ENCODE data around the gene RIPK1.

RIPK1 gene

DNA sequence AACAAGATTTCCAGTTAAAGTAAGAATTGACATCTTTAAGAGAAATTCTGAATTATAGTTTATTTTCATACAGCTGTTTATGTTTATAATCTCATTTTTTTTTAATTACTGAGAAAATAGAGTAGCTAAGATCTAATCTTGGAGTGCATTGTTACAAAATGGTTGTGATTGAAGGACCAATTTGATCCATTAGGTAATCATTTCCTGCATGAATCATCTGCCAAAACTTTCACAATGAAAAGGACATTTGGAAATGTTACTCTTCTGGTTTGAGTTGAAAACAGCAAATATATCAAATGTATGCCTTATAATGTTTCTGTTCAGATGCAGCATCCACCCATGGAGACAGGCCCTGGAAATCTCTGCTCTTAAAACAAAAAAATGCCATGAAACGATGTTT is 70.0 kb downstream of the RIPK1 start:
- H3K4me3 ChIP-seq (ENCODE audit: low read depth, low read length) = no peak overlapping the region
- TF ChIP-seq, protein P1, sequence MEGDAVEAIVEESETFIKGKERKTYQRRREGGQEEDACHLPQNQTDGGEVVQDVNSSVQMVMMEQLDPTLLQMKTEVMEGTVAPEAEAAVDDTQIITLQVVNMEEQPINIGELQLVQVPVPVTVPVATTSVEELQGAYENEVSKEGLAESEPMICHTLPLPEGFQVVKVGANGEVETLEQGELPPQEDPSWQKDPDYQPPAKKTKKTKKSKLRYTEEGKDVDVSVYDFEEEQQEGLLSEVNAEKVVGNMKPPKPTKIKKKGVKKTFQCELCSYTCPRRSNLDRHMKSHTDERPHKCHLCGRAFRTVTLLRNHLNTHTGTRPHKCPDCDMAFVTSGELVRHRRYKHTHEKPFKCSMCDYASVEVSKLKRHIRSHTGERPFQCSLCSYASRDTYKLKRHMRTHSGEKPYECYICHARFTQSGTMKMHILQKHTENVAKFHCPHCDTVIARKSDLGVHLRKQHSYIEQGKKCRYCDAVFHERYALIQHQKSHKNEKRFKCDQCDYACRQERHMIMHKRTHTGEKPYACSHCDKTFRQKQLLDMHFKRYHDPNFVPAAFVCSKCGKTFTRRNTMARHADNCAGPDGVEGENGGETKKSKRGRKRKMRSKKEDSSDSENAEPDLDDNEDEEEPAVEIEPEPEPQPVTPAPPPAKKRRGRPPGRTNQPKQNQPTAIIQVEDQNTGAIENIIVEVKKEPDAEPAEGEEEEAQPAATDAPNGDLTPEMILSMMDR (IDR thresholded peaks at IDR 0.05; ENCODE audit: insufficient read depth, low read depth, low read length, missing control alignments) = no peak
- DNase-seq (ENCODE audit: low read depth) = no peak

DNA sequence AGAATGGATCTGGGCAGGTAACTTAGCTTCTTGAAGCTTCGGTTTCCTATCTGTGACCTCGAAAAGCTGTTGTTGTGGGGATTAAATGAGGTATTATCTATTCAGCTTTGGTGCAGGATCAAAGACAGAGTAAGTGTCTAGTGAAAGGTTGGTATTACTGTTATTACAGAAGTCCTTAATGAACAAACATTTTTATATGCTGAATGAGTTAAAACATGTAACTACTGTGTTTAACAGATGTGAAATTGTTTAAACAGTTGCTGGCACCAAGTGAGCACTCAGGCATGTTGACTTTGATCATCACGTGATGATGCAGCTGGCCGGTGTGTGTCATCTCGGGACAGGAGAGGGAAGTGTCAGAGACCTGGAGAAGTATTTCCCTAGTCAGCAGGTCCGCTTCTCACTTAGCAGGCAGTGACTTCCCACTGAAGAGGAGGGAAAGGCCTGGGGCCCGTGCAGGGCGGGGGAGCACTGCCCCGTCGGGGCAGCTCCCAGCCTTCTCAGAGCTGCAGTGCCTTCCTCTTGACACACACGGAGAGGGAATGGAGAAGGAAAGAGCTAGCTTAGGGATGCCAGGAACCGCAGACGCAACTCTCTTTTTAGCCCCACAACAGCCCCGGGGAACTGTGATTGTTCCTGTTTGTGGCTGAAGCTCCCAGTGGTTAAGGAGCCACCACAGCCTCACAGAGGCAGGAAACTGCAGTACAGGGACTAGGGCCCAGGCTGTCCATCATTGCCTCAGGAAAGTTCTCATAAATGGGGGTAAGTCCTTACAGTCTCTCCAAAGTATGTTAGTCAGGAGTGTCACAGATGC is 71.0 kb downstream of the RIPK1 start:
- TF ChIP-seq, protein P1 (IDR thresholded peaks at IDR 0.05; ENCODE audit: insufficient read depth, low read depth, low read length, missing control alignments) = no peak
- DNase-seq (ENCODE audit: low read depth) = no peak
- no peak overlapping the region for H3K4me3 ChIP-seq (ENCODE audit: low read depth, low read length)

DNA sequence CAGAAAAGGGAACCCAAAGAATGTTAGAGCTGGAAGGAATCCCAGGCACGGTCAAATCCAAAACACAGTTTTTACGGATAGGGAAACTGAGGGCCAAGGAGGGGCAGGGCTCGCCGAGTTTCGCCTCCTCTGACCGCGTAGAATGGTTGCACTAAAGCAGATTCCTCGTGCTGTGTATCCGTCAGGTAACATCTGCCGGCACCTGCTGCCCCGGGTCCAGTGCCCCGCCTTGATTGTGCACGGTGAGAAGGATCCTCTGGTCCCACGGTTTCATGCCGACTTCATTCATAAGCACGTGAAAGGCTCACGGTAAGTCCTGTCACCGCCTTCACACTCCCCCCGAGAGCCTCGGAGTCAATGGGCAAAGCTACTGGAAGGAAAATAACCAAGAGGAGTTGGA is 71.9 kb downstream of the RIPK1 start:
- TF ChIP-seq, protein P1 (IDR thresholded peaks at IDR 0.05; ENCODE audit: insufficient read depth, low read depth, low read length, missing control alignments) = no peak
- H3K4me3 ChIP-seq (ENCODE audit: low read depth, low read length) = no peak overlapping the region
- DNase-seq (ENCODE audit: low read depth) = no peak

GRCh38 chr6:3142536-3142935 is 74.2 kb downstream of the RIPK1 start:
- TF ChIP-seq, protein P1 (IDR thresholded peaks at IDR 0.05; ENCODE audit: insufficient read depth, low read depth, low read length, missing control alignments) = no peak
- H3K4me3 ChIP-seq (ENCODE audit: low read depth, low read length) = no peak overlapping the region
- no peak for DNase-seq (ENCODE audit: low read depth)

DNA sequence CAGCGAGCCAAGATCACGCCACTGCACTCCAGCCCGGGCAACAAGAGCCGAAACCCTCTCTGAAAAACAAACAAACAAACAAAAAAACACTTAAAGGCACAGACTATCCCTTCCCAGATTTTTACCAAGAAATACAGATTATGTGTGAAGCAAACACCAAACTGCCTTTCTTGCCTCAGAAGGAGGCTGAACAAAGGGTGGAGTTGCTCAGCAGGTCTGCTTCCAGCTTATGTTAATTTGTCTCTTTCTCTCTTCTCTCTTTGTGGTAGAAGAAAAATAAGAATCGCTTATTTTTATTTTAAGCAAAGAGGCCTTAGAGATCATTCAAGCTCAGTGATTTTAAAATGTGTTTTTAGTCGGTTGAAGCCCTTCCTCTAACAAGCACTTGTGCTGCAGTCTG is 74.9 kb downstream of the RIPK1 start:
- TF ChIP-seq, protein P1 (IDR thresholded peaks at IDR 0.05; ENCODE audit: insufficient read depth, low read depth, low read length, missing control alignments) = no peak
- H3K4me3 ChIP-seq (ENCODE audit: low read depth, low read length) = no peak overlapping the region

GRCh38 chr6:3144571-3144970 is 76.3 kb downstream of the RIPK1 start:
- H3K4me3 ChIP-seq (ENCODE audit: low read depth, low read length) = no peak overlapping the region
- DNase-seq (ENCODE audit: low read depth) = no peak
- TF ChIP-seq, protein P1 (IDR thresholded peaks at IDR 0.05; ENCODE audit: insufficient read depth, low read depth, low read length, missing control alignments) = no peak

More for the DNA sequence above, 74.9 kb downstream of the RIPK1 start:
- no peak for DNase-seq (ENCODE audit: low read depth)

Measured in GM12865 (cell line).